Cardiac muscle cell (in vitro differentiated cells and primary cell): Measurements from ENCODE around the gene PXYLP1. TPM values are rescaled to one million over a fixed set of nuclear protein-coding genes. Genes with fewer than 3 reads are reported as not detected.
"Not testable (repeated sequence)": the region's sequence is repeated elsewhere in the genome, so short reads cannot be mapped to it uniquely, and the experiment has no call there.

Experiments
- DNase-seq, 2 donors: peaks; one replicate each; pipeline versions ENCODE4 v3.0.0 to v3.0.0-alpha.2; 2010 to 2017; ENCODE audit warnings: low read depth in 1 of 2, low spot score in 1 of 2
- H3K27ac ChIP-seq: fragments of 200-600 bp; sonication (generic); 2 replicates; pipeline ENCODE4 v1.5.1; 2016
- H3K27me3 ChIP-seq: fragments of 200-600 bp; sonication (generic); 2 replicates; pipeline ENCODE4 v1.6.0; 2016; ENCODE audit warnings: control low read depth
- H3K36me3 ChIP-seq: fragments of 200-600 bp; sonication (generic); 2 replicates; pipeline ENCODE4 v1.5.1; 2016; ENCODE audit warnings: control low read depth
- H3K4me1 ChIP-seq: fragments of 200-600 bp; sonication (generic); 2 replicates; pipeline ENCODE4 v1.8.1; 2017; ENCODE audit warnings: low read depth, mild to moderate bottlenecking, mixed run types
- H3K4me3 ChIP-seq: fragments of 200-600 bp; sonication (generic); 2 replicates; pipeline ENCODE4 v1.5.1; 2016; ENCODE audit warnings: mild to moderate bottlenecking
- H3K9me3 ChIP-seq: fragments of 200-600 bp; sonication (generic); 2 replicates; pipeline ENCODE4 v1.5.1; 2017; ENCODE audit warnings: low read depth, mild to moderate bottlenecking, control low read depth
- CTCF ChIP-seq: IDR thresholded peaks from 2 replicates; pipeline ENCODE4 v1.5.1; 2012; ENCODE audit warnings: low read depth, mild to moderate bottlenecking, low read length
- polyA plus RNA-seq: library from polyadenylated mRNA; unstranded; fragments of >200 nt; fragmentation: Nextera tagmentation; extraction: Ambion mirVana; gene quantifications from 2 replicates; pipeline ENCODE4 v1.2.1, GENCODE V29; 2016
- total RNA-seq: library from RNA; depleted of rRNA; stranded (reverse); fragments of >200 nt; gene quantifications from 2 replicates; pipeline ENCODE4 v1.2.3, GENCODE V29; 2016

Gene PXYLP1
- total and polyA plus RNA-seq, 2 experiments from 2014 or later, result 11.0 to 24.3 TPM

DNA sequence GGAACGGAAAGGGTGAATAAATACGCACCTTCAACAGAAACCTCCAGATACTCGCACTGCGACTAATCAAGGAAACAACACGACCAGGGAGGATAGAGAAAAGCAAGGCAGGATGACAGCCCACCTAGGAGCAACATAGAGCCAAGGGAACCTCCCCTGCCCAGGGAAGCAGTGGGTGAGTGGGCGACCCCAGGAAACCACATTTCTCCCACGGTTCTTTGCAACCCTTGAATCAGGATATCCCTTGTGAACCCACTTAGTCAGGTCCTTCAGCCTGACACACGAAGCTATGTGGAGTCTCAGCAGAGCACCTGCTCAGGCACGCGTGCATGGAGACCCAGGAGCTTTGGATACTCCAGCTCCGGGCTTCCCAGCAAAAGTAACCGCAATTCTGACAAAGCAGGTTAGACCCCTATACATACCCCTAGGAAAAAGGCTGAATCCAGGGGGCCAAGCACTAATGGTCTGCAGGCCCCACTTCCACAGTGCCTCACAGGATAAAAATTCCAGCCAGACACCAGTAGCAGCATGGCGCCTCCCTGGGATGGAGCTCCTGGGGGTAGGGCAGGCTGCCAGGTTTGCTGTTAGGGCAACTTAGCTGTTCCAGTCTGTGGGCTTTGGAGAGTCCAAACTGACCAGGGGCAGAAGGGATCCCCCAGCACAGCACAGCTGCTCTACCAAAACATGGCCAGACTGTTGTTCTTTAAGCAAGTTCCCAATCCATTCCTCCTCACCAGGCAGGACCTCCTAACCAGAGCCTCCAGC lies 38.4 kb upstream of the PXYLP1 start:
- no peaks in the 10 kb centered on the region for H3K36me3 ChIP-seq
- DNase-seq, result no peak
- H3K4me3 ChIP-seq, result no peak overlapping the region
- H3K27ac ChIP-seq, result no peak overlapping the region
- H3K9me3 ChIP-seq, result no peaks in the 10 kb centered on the region
- no peak for TF ChIP-seq CTCF
- no peaks in the 10 kb centered on the region for H3K4me1 ChIP-seq
- no peaks in the 10 kb centered on the region for H3K27me3 ChIP-seq

- Histone ChIP-seq H3K27ac (no peak overlapping the region), H3K9me3 (no peaks in the 10 kb centered on the region), H3K4me3 (no peak overlapping the region), H3K27me3 (no peaks in the 10 kb centered on the region), H3K4me1 (peaks cover 11% of the 10 kb centered on the region), H3K36me3 (no peaks in the 10 kb centered on the region)
- no peak for TF ChIP-seq CTCF
- DNase-seq, result no peak
Observed at GRCh38 chr3:141201122-141201521, 30.5 kb upstream of the PXYLP1 start.

DNA sequence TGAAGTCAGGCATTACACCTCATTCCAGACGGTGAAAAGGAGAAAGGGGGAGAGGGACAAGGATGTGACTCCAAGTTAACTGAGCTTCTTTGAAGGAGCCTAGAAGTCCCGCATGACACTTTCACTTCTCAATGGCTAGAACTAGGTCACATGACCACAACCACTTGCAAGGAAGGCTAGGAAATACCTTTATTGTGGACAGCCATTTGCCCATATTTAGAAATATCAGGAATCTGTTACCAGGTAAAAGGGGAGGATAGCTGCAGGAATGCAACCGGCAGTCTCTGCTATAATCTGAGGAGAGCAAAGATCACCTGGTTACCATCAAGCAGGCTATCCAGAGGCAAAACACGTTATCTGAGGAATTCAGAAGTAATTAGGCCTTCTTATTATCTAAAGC lies 28.9 kb upstream of the PXYLP1 start:
- no peaks in the 10 kb centered on the region for H3K36me3 ChIP-seq
- no peak overlapping the region for H3K4me3 ChIP-seq
- peaks cover 11% of the 10 kb centered on the region for H3K4me1 ChIP-seq
- no peak overlapping the region for H3K27ac ChIP-seq
- DNase-seq, result no peak
- no peaks in the 10 kb centered on the region for H3K27me3 ChIP-seq
- no peaks in the 10 kb centered on the region for H3K9me3 ChIP-seq
- TF ChIP-seq CTCF, result no peak

GRCh38 chr3:141203866-141204265 lies 27.8 kb upstream of the PXYLP1 start:
- no peaks in the 10 kb centered on the region for H3K36me3 ChIP-seq
- peaks cover 11% of the 10 kb centered on the region for H3K4me1 ChIP-seq
- no peaks in the 10 kb centered on the region for H3K27me3 ChIP-seq
- no peak for DNase-seq
- H3K27ac ChIP-seq, result peak overlapping the region; percentile 5
- H3K4me3 ChIP-seq, result no peak overlapping the region
- no peaks in the 10 kb centered on the region for H3K9me3 ChIP-seq
- TF ChIP-seq CTCF, result no peak

GRCh38 chr3:141204343-141204742 lies 27.3 kb upstream of the PXYLP1 start:
- Histone ChIP-seq H3K4me1 (peaks cover 11% of the 10 kb centered on the region), H3K36me3 (no peaks in the 10 kb centered on the region), H3K27me3 (no peaks in the 10 kb centered on the region), H3K27ac (peak overlapping the region; percentile 5), H3K9me3 (no peaks in the 10 kb centered on the region), H3K4me3 (no peak overlapping the region)
- DNase-seq, result peak in 1 of 2 donors; percentile 19
- no peak for TF ChIP-seq CTCF

DNA sequence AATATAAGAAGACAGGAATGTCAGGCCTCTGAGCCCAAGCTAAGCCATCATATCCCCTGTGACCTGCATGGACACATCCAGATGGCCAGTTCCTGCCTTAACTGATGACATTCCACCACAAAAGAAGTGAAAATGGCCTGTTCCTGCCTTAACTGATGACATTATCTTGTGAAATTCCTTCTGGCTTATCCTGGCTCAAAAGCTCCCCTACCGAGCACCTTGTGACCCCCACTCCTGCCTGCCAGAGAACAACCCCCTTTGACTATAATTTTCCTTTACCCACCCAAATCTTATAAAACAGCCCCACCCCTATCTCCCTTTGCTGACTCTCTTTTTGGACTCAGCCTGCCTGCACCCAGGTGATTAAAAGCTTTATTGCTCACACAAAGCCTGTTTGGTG lies 20.3 kb upstream of the PXYLP1 start:
- H3K27ac ChIP-seq, H3K36me3 ChIP-seq, H3K27me3 ChIP-seq, H3K4me1 ChIP-seq, H3K4me3 ChIP-seq, H3K9me3 ChIP-seq, DNase-seq: not testable (repeated sequence)
